ENCODE data around the gene SETD1B. TPM values are rescaled to one million over a fixed set of nuclear protein-coding genes. Genes with fewer than 3 reads are reported as not detected.
"Not testable (repeated sequence)": the region's sequence is repeated elsewhere in the genome, so short reads cannot be mapped to it uniquely, and the experiment has no call there.

SETD1B gene
- total and polyA plus RNA-seq, 2 experiments from 2014 or later, result 2.4 to 15.1 TPM

DNA sequence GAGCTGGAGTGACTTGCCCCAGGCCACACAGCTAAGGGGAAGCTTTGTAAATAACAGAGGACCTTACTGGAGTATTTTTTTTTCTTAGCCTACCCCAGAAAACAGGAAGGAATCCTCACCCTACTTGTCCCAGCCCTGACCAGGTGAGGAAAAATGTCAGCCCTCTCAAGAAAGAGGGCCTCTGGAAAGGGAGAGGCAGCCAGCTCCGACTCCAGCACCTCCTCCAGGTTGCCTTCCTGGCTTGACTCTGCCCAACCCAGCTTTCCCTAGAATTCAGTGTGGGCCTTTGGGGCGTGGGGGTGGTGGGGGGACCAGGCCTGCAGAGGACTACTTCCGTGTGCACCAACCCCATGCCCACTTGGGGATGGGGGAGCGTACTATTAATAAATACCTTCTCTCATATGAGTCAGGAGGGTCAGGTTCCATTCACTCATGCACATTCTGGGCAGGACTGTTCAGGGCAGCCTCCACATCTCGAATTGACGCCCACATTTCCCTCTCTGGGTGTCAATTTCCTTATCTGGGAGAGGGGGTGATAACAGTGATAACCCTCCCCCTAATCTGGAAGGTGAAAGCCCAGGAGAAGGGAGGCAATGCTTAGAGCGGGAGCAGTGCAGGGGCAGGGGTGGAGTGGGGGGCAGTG, 15.5 kb upstream of the SETD1B start:
- H3K9me3 ChIP-seq (ENCODE audit: low read depth), result no peaks in the 10 kb centered on the region
- no peak overlapping the region for H3K27ac ChIP-seq
- DNase-seq (ENCODE audit: low read depth in 1 of 2, low spot score in 1 of 2), result no peak
- no peaks in the 10 kb centered on the region for H3K27me3 ChIP-seq
- no peaks in the 10 kb centered on the region for H3K36me3 ChIP-seq
- H3K4me1 ChIP-seq (ENCODE audit: low read depth), result peaks cover 10% of the 10 kb centered on the region
- H3K4me3 ChIP-seq, result no peak overlapping the region
- no peak for TF ChIP-seq CTCF (IDR thresholded peaks at IDR 0.05; ENCODE audit: low read depth, low read length)

DNA sequence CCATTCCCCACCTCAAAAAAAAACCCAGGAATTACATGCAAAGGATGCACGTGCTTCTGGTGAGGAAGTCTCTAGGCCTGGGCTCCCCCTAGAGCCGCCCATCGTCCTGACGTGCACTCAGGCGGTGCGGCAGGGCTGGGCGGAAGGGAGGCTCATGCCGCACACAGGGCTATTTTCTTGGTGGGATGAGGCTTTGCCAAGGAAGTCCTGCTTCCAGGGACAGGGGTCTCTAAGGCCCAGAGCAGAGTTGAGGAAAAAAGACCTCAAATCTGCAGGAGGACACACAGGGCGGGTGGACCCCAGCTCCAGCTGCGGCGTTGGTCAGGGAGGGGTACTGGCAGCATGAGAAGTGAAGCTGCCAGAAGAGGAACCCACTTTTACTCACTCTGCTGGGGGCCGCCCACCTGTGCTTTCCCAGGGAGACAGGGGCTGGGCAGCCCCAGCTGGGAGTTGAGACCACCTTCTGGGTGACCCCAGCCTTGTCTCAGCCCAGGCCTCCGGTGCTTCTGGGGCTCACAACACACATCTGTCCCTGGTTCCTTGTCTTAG, 14.5 kb upstream of the SETD1B start:
- TF ChIP-seq CTCF (IDR thresholded peaks at IDR 0.05; ENCODE audit: low read depth, low read length), result no peak
- no peaks in the 10 kb centered on the region for H3K9me3 ChIP-seq (ENCODE audit: low read depth)
- no peak overlapping the region for H3K4me3 ChIP-seq
- no peaks in the 10 kb centered on the region for H3K27me3 ChIP-seq
- no peak for DNase-seq (ENCODE audit: low read depth in 1 of 2, low spot score in 1 of 2)
- no peak overlapping the region for H3K27ac ChIP-seq
- peaks cover 10% of the 10 kb centered on the region for H3K4me1 ChIP-seq (ENCODE audit: low read depth)
- no peaks in the 10 kb centered on the region for H3K36me3 ChIP-seq

- Histone ChIP-seq H3K27ac (no peak overlapping the region), H3K4me1 (ENCODE audit: low read depth) (peaks cover 10% of the 10 kb centered on the region), H3K27me3 (no peaks in the 10 kb centered on the region), H3K4me3 (no peak overlapping the region), H3K9me3 (ENCODE audit: low read depth) (no peaks in the 10 kb centered on the region), H3K36me3 (no peaks in the 10 kb centered on the region)
- TF ChIP-seq CTCF (IDR thresholded peaks at IDR 0.05; ENCODE audit: low read depth, low read length), result no peak
- DNase-seq (ENCODE audit: low read depth in 1 of 2, low spot score in 1 of 2), result peak in 1 of 2 donors; percentile 27
Observed at GRCh38 chr12:121789800-121790728, 13.7 kb upstream of the SETD1B start.

DNA sequence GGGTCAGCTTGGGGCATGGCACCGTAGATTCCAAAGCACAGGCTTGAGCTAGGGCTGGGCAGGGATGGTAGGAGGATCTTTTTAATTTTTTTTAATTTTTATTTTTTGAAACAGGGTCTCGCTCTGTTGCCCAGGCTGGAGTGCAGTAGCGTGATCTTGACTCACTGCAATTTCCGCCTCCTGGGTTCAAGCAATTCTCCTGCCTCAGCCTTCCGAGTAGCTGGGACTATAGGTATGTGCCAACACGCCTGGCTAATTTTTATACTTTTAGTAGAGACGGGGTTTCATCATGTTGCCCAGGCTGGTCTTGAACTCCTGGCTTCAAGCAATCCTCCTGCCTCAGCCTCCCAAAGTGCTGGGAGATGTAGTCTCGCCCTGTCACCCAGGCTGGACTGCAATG, 13.0 kb upstream of the SETD1B start:
- H3K36me3 ChIP-seq; H3K27me3 ChIP-seq; H3K27ac ChIP-seq; H3K9me3 ChIP-seq (ENCODE audit: low read depth); DNase-seq (ENCODE audit: low read depth in 1 of 2, low spot score in 1 of 2); H3K4me3 ChIP-seq: not testable (repeated sequence)
- peaks cover 14% of the 10 kb centered on the region for H3K4me1 ChIP-seq (ENCODE audit: low read depth)

DNA sequence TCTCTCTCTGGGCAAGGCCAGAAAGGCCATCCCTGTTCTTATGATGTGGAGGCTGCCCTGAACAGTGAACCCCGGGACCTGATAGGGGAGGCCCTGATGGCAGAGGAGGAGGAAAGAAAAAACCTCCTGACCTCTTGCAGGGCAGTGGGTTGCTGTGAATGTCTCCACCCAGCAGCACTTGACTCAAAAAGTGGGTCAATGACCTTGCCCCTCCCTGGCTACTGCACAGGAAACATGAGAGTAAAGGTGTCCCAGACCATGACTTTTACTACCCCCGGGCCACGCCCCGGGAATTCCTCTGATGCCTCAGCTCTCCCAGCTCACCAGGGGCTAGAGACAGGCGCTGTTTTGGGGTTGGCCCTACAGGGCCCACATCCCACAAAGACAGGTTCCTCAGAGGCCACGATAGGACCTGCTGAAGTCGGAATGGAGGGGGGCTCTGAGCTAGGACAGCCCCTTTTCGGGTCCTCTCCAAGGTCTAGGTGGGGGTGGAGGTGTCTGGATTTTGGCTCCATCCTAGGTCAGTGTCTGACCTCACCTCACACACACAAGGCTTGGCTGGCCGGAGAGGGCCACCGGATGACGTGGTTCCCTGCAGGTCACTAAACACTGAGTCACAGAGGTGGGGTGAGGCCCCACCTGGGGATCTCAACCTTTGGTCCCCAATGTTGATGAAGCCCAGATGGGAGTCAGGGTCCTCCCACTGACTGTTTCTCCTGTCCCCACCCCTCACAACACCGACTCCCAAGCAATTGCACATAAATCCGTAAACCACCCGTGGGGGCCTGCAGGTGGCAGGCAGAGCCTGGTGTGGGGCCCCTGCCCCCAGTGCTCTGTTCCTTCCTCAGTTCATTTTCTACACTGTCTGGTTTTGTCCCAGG, 11.9 kb upstream of the SETD1B start:
- no peaks in the 10 kb centered on the region for H3K27me3 ChIP-seq
- H3K27ac ChIP-seq, result peak overlapping the region; percentile 68
- no peak for DNase-seq (ENCODE audit: low read depth in 1 of 2, low spot score in 1 of 2)
- H3K9me3 ChIP-seq (ENCODE audit: low read depth), result no peaks in the 10 kb centered on the region
- peaks cover 23% of the 10 kb centered on the region for H3K4me1 ChIP-seq (ENCODE audit: low read depth)
- no peak overlapping the region for H3K4me3 ChIP-seq
- no peak for TF ChIP-seq CTCF (IDR thresholded peaks at IDR 0.05; ENCODE audit: low read depth, low read length)
- peaks cover 3% of the 10 kb centered on the region for H3K36me3 ChIP-seq
